GM12891 (cell line): ENCODE data around the gene MVD.

Experiments
- POLR2A ChIP-seq: IDR thresholded peaks from 2 replicates; pipeline ENCODE4 v1.6.1; 2011; ENCODE audit warnings: low read depth, low read length, control low read depth
- POLR2AphosphoS5 ChIP-seq: IDR thresholded peaks from 2 replicates; pipeline ENCODE4 v1.6.1; 2011; ENCODE audit warnings: low read depth, low read length, control low read depth
- POU2F2 ChIP-seq: IDR thresholded peaks from 2 replicates; pipeline ENCODE4 v1.6.1; 2011; ENCODE audit warnings: low read depth, mild to moderate bottlenecking, control low read depth, low read length, moderate library complexity
- SPI1 ChIP-seq: IDR thresholded peaks from 2 replicates; pipeline ENCODE4 v1.6.1; 2011; ENCODE audit warnings: low read depth, low read length, control low read depth
- TAF1 ChIP-seq: IDR thresholded peaks from 2 replicates; pipeline ENCODE4 v1.6.1; 2011; ENCODE audit warnings: low read depth, low read length, control low read depth

DNA sequence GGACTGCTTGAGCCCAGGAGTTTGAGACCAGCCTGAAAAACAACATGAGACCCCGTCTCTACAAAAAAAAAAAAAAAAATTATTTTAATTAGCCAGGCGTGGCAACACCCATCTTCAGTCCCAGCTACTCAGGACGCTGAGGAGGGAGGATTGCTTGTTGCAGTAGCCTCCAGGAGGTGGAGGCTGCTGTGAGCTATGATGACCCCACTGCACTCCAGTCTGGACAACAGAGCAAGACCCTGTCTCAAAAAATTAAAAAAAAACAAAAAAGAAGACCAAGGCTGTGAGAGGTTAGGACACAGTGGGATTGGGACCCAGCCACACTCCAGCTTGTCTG lies 24.8 kb upstream of the MVD start:
- TF ChIP-seq POLR2A (no peak), POLR2AphosphoS5 (no peak), SPI1 (no peak), TAF1 (no peak), POU2F2 (no peak)
